H54 (cell line): ENCODE data around the gene DDO.

Experiments used
- DNase-seq: peaks from one replicate; pipeline ENCODE4 v3.0.0; 2011; ENCODE audit warnings: low spot score, mixed read lengths; ENCODE audit not compliant: insufficient read length
- FAIRE-seq: peaks from 3 replicates; lab custom pipeline; 2011; peaks lifted over from hg19 to GRCh38; lab: Jason Lieb, UNC
- POLR2A ChIP-seq: IDR thresholded peaks from 2 replicates; pipeline ENCODE4 v1.6.1; 2011; ENCODE audit warnings: low read depth, mild to moderate bottlenecking, low read length

DDO gene

GRCh38 chr6:110369066-110369465 lies 46.3 kb downstream of the DDO start:
- DNase-seq (no peak), FAIRE-seq (no peak)
- no peak for TF ChIP-seq POLR2A

GRCh38 chr6:110368284-110368683 lies 47.1 kb downstream of the DDO start:
- TF ChIP-seq POLR2A = no peak
- DNase-seq (no peak), FAIRE-seq (no peak)

- FAIRE-seq (no peak), DNase-seq (no peak)
- no peak for TF ChIP-seq POLR2A
These were observed 47.5 kb downstream of the DDO start for GRCh38 chr6:110367825-110368224.

GRCh38 chr6:110366975-110367374 lies 48.4 kb downstream of the DDO start:
- no peak for TF ChIP-seq POLR2A
- DNase-seq = no peak
- FAIRE-seq = no peak

- no peak for TF ChIP-seq POLR2A
- DNase-seq (no peak), FAIRE-seq (no peak)
These were observed 49.1 kb downstream of the DDO start for GRCh38 chr6:110366256-110366655.

- TF ChIP-seq POLR2A = no peak
- no peak for DNase-seq
- FAIRE-seq = no peak
These were observed 50.8 kb downstream of the DDO start for GRCh38 chr6:110364364-110365105.

GRCh38 chr6:110363748-110364147 lies 51.6 kb downstream of the DDO start:
- FAIRE-seq (no peak), DNase-seq (no peak)
- TF ChIP-seq POLR2A = no peak

- TF ChIP-seq POLR2A = no peak
- DNase-seq (no peak), FAIRE-seq (no peak)
These were observed 54.7 kb downstream of the DDO start for GRCh38 chr6:110360676-110361075.

GRCh38 chr6:110359556-110359955 lies 55.8 kb downstream of the DDO start:
- DNase-seq (no peak), FAIRE-seq (no peak)
- TF ChIP-seq POLR2A = no peak

GRCh38 chr6:110358553-110359160 lies 56.7 kb downstream of the DDO start:
- no peak for FAIRE-seq
- DNase-seq = no peak
- TF ChIP-seq POLR2A = no peak

- DNase-seq = no peak
- FAIRE-seq = no peak
- no peak for TF ChIP-seq POLR2A
These were observed 57.5 kb downstream of the DDO start, which contains the start of gene METTL24 for GRCh38 chr6:110357664-110358552. Gene METTL24, minus strand, starts transcription at chr6:110358349. Its CDS starts 77 bp downstream, at chr6:110358272.

- no peak for TF ChIP-seq POLR2A
- FAIRE-seq = no peak
- DNase-seq = no peak
These were observed 58.1 kb downstream of the DDO start for GRCh38 chr6:110357298-110357663.

GRCh38 chr6:110356778-110357177 lies 58.6 kb downstream of the DDO start:
- DNase-seq (no peak), FAIRE-seq (no peak)
- no peak for TF ChIP-seq POLR2A

GRCh38 chr6:110355727-110356126 lies 59.6 kb downstream of the DDO start:
- TF ChIP-seq POLR2A = no peak
- FAIRE-seq (no peak), DNase-seq (no peak)
